ENCODE results near the gene GOLGA8N.
"Not testable (repeated sequence)": the region's sequence is repeated elsewhere in the genome, so short reads cannot be mapped to it uniquely, and the experiment has no call there.

GOLGA8N gene

DNA sequence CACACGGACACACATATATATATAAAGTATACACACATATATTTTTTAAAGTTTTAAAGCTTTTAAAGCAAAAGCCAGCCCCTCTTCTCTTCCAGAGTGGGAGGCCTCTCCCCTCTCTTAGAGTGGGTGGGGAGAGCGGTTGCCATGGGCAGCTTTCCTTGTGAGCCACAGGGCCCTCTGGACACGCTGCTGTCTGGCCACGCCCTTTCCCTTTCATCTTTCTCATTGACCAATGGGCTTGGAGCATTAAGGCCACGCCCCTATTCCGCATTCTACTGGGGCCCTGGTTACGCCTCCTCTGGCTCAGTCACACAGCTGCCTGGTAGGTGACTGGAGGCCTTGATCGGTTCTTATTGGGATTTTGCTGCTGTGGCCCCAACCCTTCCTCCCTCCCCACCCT is at the start of gene GOLGA8N:
Gene GOLGA8N (plus strand): TSS at position 306 of the 400 bp plus-strand sequence.
- not testable (repeated sequence) for DNase-seq

- DNase-seq = not testable (repeated sequence)
These were observed 49.8 kb upstream of the GOLGA8N start for GRCh38 chr15:32543456-32543855.

- not testable (repeated sequence) for DNase-seq
These were observed 48.1 kb upstream of the GOLGA8N start for GRCh38 chr15:32545129-32545528.

GRCh38 chr15:32554587-32554986 is 38.7 kb upstream of the GOLGA8N start:
- not testable (repeated sequence) for DNase-seq

GRCh38 chr15:32562198-32562597 is 31.1 kb upstream of the GOLGA8N start:
- DNase-seq = not testable (repeated sequence)

DNA sequence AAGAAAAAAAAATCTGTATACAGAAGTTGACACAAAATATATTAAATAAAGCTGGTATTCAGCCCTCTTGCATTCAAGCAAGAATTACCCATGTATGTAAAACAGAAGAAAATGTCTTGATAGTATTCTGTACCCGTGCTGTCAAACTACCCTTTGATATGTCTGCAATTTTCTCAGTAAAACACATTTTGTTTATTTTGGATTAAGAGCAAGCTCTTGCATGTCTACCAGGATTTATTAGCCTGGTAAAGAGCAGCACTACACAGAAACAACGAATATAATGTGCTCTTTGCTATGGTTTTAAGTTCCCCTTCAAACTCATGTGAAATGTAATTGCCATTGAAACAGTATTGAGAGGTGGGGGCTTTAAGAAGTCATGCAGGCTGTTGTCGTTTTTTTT is 24.3 kb upstream of the GOLGA8N start:
- not testable (repeated sequence) for DNase-seq

DNA sequence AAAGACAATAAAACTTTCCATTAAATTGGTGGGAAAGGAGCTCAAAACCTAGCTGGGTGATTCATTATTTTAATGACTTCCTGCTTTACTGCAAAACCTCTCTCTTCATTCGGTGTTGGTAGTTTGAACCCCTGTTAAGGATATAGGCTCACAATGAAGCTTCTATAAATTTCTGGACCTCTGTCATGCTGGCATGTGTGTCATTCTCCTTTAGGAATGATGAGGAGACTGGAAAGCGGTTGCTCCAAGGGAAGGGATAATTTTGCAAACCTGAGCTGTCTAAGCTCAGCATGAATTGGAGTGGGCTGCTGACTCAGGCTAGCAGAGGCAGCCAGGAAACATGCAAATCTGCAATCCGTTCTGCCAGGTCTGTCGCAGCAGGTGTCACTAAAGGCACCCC is 14.8 kb upstream of the GOLGA8N start:
- not testable (repeated sequence) for DNase-seq

- not testable (repeated sequence) for DNase-seq
These were observed 7.4 kb upstream of the GOLGA8N start for GRCh38 chr15:32585844-32586243.

DNA sequence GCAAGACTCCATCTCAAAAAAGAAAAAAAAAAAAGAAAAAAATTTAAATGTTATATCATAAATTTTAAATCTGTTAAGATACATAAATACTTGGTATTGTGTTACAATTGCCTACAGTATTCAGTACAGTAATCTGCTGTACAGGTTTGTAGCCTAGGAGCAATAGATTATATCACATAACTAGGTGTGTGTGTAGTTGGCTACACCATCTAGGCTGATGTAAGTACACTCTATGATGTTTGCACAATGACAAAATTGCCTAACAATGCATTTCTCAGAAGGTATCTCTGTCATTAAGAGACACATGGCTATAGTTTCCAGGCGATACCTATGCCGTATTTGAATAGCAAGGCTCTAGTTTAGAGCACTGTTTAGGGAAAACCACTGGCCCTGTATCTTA is 16.3 kb downstream of the GOLGA8N start:
- DNase-seq = not testable (repeated sequence)

DNA sequence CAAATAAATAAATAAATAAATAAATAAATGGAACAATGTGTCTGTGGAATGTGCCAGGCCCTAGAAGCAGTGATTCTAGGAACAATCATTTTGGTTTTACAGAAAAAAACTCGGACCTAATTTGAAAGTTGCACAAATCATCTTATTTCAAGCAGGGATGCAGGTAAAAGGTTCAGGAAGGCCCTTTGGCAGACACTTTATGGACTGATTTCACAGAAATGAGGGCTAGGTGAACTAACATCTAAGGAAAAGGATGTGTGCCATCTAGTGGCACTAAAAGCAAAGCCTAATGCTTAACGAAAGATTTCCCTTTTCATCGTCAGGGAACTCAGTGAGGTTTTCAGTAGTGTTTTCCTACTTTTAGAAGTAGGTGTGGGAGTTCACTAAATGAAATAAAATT is 17.5 kb downstream of the GOLGA8N start:
- not testable (repeated sequence) for DNase-seq

GRCh38 chr15:32614712-32615050 is 21.4 kb downstream of the GOLGA8N start:
- DNase-seq = not testable (repeated sequence)

- DNase-seq = peak; percentile 86
These were observed 22.0 kb downstream of the GOLGA8N start, which contains the start of gene ARHGAP11A for GRCh38 chr15:32615051-32615870. TSS of gene ARHGAP11A (plus strand) at chr15:32615504. CDS start at chr15:32616212, 708 bp downstream.

DNA sequence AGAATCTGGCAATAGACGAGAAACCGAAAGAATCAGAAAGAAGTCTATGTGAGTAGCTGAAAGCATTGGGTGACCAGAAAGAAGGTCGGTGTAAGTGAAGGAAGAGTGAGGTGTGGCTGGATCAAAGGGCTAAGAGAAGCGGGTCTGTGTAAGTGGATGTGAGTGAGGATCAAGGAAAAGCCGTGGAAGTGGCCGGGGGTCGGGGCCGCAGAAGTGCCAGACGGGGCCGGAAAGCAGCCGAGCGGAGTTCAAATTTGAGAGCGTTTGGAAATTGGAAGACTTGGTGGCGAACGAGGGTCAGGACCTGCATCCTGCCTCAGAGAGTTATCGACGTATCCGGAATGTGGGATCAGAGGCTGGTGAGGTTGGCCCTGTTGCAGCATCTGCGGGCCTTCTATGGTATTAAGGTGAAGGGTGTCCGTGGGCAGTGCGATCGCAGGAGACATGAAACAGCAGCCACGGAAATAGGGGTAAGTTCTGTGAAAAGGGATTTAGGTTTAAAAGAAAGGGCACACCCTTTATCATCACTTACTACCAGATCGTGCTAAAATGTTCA is 22.7 kb downstream of the GOLGA8N start:
- DNase-seq = peak; percentile 30

- no peak for DNase-seq
These were observed 43.2 kb downstream of the GOLGA8N start for GRCh38 chr15:32636410-32636809.

DNA sequence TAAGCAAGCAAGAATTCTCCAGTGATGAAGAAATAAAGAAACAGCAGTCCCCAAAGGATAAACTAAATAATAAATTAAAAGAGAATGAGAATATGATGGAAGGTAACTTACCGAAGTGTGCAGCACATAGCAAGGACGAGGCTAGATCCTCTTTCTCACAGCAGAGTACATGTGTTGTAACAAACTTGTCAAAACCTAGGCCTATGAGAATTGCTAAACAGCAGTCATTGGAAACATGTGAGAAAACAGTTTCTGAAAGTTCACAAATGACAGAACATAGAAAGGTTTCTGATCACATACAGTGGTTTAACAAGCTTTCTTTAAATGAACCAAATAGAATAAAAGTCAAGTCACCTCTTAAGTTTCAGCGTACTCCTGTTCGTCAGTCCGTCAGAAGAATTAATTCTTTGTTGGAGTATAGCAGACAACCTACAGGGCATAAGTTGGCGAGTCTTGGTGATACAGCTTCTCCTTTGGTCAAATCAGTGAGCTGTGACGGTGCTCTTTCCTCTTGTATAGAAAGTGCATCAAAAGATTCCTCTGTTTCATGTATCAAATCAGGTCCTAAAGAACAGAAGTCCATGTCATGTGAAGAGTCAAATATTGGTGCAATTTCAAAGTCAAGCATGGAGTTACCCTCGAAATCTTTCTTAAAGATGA is 43.8 kb downstream of the GOLGA8N start:
- no peak for DNase-seq

DNA sequence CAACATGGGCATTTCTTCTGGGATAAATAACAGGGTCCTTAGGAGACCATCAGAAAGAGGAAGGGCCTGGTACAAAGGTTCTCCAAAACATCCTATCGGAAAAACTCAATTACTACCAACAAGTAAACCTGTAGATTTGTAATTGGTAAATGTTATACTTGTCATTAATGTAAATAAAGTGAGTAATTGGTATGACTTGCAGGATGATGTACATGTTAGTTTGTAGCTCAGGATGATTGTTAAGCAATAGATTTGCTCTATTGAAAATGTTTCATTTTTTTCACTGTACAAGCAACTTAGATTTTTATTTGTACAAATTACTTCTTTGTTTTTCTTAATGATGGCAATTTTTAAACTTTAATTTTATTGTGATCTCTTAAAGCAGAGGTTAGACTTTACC is 44.4 kb downstream of the GOLGA8N start:
- DNase-seq = no peak

DNA sequence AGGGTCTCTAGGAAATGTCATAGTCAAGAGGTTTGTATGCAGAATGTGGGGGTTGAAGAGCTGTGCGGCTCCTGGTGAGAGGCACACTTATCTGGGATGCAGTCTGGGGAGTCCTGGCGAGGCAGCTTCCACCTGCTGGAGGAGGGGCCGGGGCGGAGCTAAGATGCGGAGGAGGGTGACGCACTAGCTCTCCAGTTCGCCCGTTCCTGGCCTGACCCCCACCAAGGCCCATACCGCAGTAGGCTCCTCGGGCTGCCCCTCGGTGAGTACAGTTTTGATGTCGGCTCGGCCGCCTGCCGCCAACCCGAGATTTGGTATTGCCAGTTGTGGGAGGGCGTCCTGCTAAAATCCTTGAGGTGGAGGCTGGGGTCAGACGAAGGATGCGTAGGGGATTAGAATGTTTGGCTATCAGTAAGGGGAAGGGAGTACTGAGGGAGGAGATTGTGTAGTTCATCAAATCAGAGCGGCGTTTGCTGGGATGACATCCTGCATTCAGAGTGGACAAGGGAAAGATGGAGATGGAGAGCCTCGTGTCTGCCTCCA is 48.3 kb downstream of the GOLGA8N start, which contains the start of gene SCG5:
Gene SCG5 (plus strand): TSS at position 194 of the 543 bp plus-strand sequence. CDS start 1,883 bp downstream, outside the sequence.
- DNase-seq = peak; percentile 68

DNA sequence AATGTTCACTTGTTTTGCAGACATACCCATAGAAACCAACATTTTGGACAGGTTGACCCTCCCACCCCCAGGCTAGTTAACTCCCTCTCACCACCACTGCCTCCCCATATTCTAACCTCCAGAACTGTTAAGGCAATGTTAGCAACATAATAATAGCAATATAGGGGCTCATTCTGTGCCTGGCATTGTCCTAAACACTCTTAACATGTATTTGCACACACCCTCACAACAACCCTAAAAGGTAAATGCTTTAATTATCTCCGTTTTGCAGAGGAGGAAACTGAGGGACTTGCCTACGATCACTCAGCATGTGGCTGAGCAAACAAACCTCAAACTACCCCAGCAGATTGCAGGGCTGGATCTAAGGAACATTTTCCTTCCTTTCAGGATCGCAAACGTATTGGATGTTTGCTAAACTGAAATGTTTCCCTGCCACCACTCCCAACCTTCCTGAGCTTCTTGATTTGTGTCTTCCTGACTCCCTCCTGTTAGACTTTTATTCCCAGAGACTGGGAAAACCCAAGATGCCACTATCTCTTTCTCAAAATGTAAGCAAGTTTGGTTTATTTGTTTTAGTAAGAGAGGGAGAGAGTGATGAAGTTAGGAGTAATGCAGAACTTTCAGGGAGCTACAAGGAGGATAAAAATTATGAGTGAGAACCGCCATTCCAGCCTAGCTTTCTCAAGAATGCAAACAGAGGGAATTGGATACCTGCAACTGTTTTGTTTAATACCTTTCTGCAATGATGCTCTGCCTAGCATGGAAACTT is 49.6 kb downstream of the GOLGA8N start:
- no peak for DNase-seq

- DNase-seq = no peak
These were observed 50.7 kb downstream of the GOLGA8N start for GRCh38 chr15:32643907-32644445.

GRCh38 chr15:32646291-32646690 is 53.0 kb downstream of the GOLGA8N start:
- no peak for DNase-seq

DNA sequence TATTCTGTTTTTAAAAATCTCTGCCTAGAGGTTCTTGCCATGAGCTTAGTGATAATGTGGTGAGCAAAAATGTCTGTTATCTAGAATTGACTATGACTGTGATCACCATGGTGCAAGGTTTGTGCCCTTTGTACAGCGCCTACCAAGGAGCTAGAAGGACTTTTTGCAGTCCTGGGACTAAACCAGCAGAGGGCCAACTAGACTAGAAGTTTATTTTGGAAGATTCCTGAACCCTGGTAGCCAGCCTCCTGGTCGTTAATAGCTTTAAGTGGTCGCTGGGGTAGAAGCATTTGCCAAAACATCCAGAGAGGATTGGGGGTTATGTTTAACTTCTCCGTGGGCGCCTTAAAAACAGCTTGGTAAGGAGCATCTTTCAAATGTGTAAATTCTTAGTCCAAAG is 56.1 kb downstream of the GOLGA8N start:
- no peak for DNase-seq

- peak; percentile 56 for DNase-seq
These were observed 58.1 kb downstream of the GOLGA8N start for GRCh38 chr15:32651229-32651837.

Data from left hindlimb (tissue), 1 donor.